Neural cell (in vitro differentiated cells): ENCODE data around the gene PON3. TPM values are rescaled to one million over a fixed set of nuclear protein-coding genes. Genes with fewer than 3 reads are reported as not detected.
"Not testable (repeated sequence)": the region's sequence is repeated elsewhere in the genome, so short reads cannot be mapped to it uniquely, and the experiment has no call there.

Experiments used
- H2AFZ ChIP-seq: fragments of 200-600, 300-800 bp; sonication (generic), shearing (Covaris generic); 2 replicates; pipeline ENCODE4 v1.6.0; 2014; ENCODE audit warnings: low read depth, mild to moderate bottlenecking, antibody characterized with exemption, low read length, moderate library complexity
- H3F3A ChIP-seq: fragments of 200-600 bp; shearing (Covaris generic); 2 replicates; pipeline ENCODE4 v1.6.1; 2016; ENCODE audit warnings: mild to moderate bottlenecking, moderate library complexity, mixed read lengths, antibody characterized with exemption, low read length; ENCODE audit not compliant: insufficient read depth, poor library complexity, severe bottlenecking
- H3K27ac ChIP-seq: fragments of 200-600, 300-800 bp; sonication (generic), shearing (Covaris generic); 2 replicates; pipeline ENCODE4 v1.5.1; 2014; ENCODE audit warnings: mild to moderate bottlenecking, low read length, moderate library complexity
- H3K27me3 ChIP-seq: fragments of 300-800, 200-600 bp; sonication (generic), shearing (Covaris generic); 2 replicates; pipeline ENCODE4 v1.6.0; 2014; ENCODE audit warnings: mild to moderate bottlenecking, low read depth, low read length, moderate library complexity; ENCODE audit not compliant: insufficient read depth
- H3K36me3 ChIP-seq: fragments of 300-800, 200-600 bp; sonication (generic), shearing (Covaris generic); 2 replicates; pipeline ENCODE4 v1.5.1; 2014; ENCODE audit warnings: mild to moderate bottlenecking, antibody characterized with exemption, low read length, moderate library complexity; ENCODE audit not compliant: insufficient read depth
- H3K4me2 ChIP-seq: fragments of 300-800, 200-600 bp; sonication (generic), shearing (Covaris generic); 2 replicates; pipeline ENCODE4 v1.6.0; 2014; ENCODE audit warnings: mild to moderate bottlenecking, low read length
- H3K4me3 ChIP-seq: fragments of 300-800, 200-600 bp; sonication (generic), shearing (Covaris generic); 2 replicates; pipeline ENCODE4 v1.5.1; 2014; ENCODE audit warnings: mild to moderate bottlenecking, low read length, moderate library complexity
- H3K79me2 ChIP-seq: fragments of 200-600 bp; shearing (Covaris generic); replicated peaks from 2 replicates; pipeline ENCODE4 v1.6.0; 2014; ENCODE audit warnings: mild to moderate bottlenecking, low read length, moderate library complexity; ENCODE audit not compliant: insufficient read depth
- H3K9ac ChIP-seq: fragments of 300-800, 200-600 bp; sonication (generic), shearing (Covaris generic); 2 replicates; pipeline ENCODE4 v1.6.1; 2016; ENCODE audit warnings: mild to moderate bottlenecking, low read length, mixed read lengths
- H3K9me2 ChIP-seq: fragments of 200-600 bp; shearing (Covaris generic); 2 replicates; pipeline ENCODE4 v1.6.1; 2016; ENCODE audit warnings: mild to moderate bottlenecking, low read length, mixed read lengths; ENCODE audit not compliant: insufficient read depth
- H3K9me3 ChIP-seq: fragments of 200-600, 300-800 bp; sonication (generic), shearing (Covaris generic); 2 replicates; pipeline ENCODE4 v1.6.1; 2016; ENCODE audit warnings: mild to moderate bottlenecking, mixed run types, low read length, moderate library complexity, mixed read lengths
- H4K20me1 ChIP-seq: fragments of 200-600 bp; shearing (Covaris generic); 2 replicates; pipeline ENCODE4 v1.6.1; 2016; ENCODE audit warnings: mild to moderate bottlenecking, mixed run types; ENCODE audit not compliant: insufficient read depth
- CTCF ChIP-seq: fragments of 450-650 bp; IDR thresholded peaks from 2 replicates; pipeline ENCODE4 v1.5.1; 2014; ENCODE audit warnings: antibody characterized with exemption, mild to moderate bottlenecking, moderate library complexity; ENCODE audit not compliant: poor library complexity, severe bottlenecking
- EP300 ChIP-seq: fragments of 450-650 bp; conservative IDR thresholded peaks from 2 replicates; pipeline ENCODE4 v1.6.1; 2014; ENCODE audit warnings: antibody characterized with exemption, mild to moderate bottlenecking, moderate library complexity; ENCODE audit not compliant: poor library complexity, severe bottlenecking
- EZH2 ChIP-seq: fragments of 200-600, 300-800 bp; shearing (Covaris generic), sonication (generic); IDR thresholded peaks from 2 replicates; pipeline ENCODE4 v1.6.1; 2014; ENCODE audit warnings: antibody characterized with exemption, low read length, borderline replicate concordance, mild to moderate bottlenecking; ENCODE audit not compliant: insufficient read depth, poor library complexity, severe bottlenecking
- MXI1 ChIP-seq: fragments of 450-650 bp; conservative IDR thresholded peaks from 2 replicates; pipeline ENCODE4 v1.6.1; 2014; ENCODE audit warnings: antibody characterized with exemption, mild to moderate bottlenecking; ENCODE audit not compliant: poor library complexity, severe bottlenecking
- POLR2AphosphoS5 ChIP-seq: IDR thresholded peaks from 2 replicates; pipeline ENCODE4 v1.6.1; 2012
- RAD21 ChIP-seq: fragments of 450-650 bp; conservative IDR thresholded peaks from 2 replicates; pipeline ENCODE4 v1.6.1; 2014; ENCODE audit warnings: antibody characterized with exemption, mild to moderate bottlenecking, moderate library complexity
- REST ChIP-seq: IDR thresholded peaks from 2 replicates; pipeline ENCODE4 v1.6.1; 2012; ENCODE audit warnings: borderline replicate concordance
- SMC3 ChIP-seq: fragments of 450-650 bp; conservative IDR thresholded peaks from 2 replicates; pipeline ENCODE4 v1.6.1; 2014; ENCODE audit warnings: antibody characterized with exemption, mild to moderate bottlenecking, moderate library complexity; ENCODE audit not compliant: poor library complexity
- TAF1 ChIP-seq: IDR thresholded peaks from 2 replicates; pipeline ENCODE4 v1.6.1; 2012; ENCODE audit warnings: low read depth
- polyA plus RNA-seq: library from polyadenylated mRNA; depleted of rRNA; stranded (reverse); fragments of >200 nt; gene quantifications from 2 replicates; pipeline ENCODE4 v1.2.3, GENCODE V29; 2014

Gene PON3
- polyA plus RNA-seq, 1 donor from 2014 or later = not detected

GRCh38 chr7:95391761-95392160 is 4.4 kb downstream of the PON3 start:
- H3K27ac ChIP-seq = no peak overlapping the region
- H3K79me2 ChIP-seq = no peaks in the 10 kb centered on the region
- H3K27me3 ChIP-seq = no peaks in the 10 kb centered on the region
- H3K9me3 ChIP-seq = no peaks in the 10 kb centered on the region
- no peaks in the 10 kb centered on the region for H3F3A ChIP-seq
- H4K20me1 ChIP-seq = no peaks in the 10 kb centered on the region
- no peak overlapping the region for H3K9ac ChIP-seq
- H3K9me2 ChIP-seq = no peaks in the 10 kb centered on the region
- TF ChIP-seq CTCF = no peak
- TF ChIP-seq POLR2AphosphoS5 = no peak
- TF ChIP-seq EZH2 = no peak
- no peak for TF ChIP-seq MXI1
- TF ChIP-seq EP300 = no peak
- TF ChIP-seq RAD21 = no peak
- no peak for TF ChIP-seq TAF1
- no peak for TF ChIP-seq SMC3
- TF ChIP-seq REST = no peak
- no peak overlapping the region for H3K4me3 ChIP-seq
- no peaks in the 10 kb centered on the region for H3K36me3 ChIP-seq
- H2AFZ ChIP-seq = no peak overlapping the region
- H3K4me2 ChIP-seq = no peak overlapping the region

GRCh38 chr7:95389516-95389915 is 6.7 kb downstream of the PON3 start:
- no peaks in the 10 kb centered on the region for H3F3A ChIP-seq
- TF ChIP-seq MXI1 = no peak
- TF ChIP-seq CTCF = no peak
- no peak for TF ChIP-seq POLR2AphosphoS5
- TF ChIP-seq EZH2 = no peak
- no peak for TF ChIP-seq EP300
- no peak overlapping the region for H3K4me2 ChIP-seq

GRCh38 chr7:95379457-95379856 is 16.7 kb downstream of the PON3 start:
- H3K9me3 ChIP-seq, H3K27me3 ChIP-seq, H4K20me1 ChIP-seq, H3K4me3 ChIP-seq, H3K9ac ChIP-seq, H2AFZ ChIP-seq, H3K4me2 ChIP-seq, H3K79me2 ChIP-seq, H3K9me2 ChIP-seq, H3F3A ChIP-seq, H3K27ac ChIP-seq, H3K36me3 ChIP-seq: not testable (repeated sequence)

More at GRCh38 chr7:95389516-95389915, 6.7 kb downstream of the PON3 start:
- Histone ChIP-seq H3K27ac (no peak overlapping the region), H2AFZ (no peak overlapping the region), H3K9me2 (no peaks in the 10 kb centered on the region), H3K9ac (no peak overlapping the region), H3K36me3 (no peaks in the 10 kb centered on the region), H3K27me3 (no peaks in the 10 kb centered on the region), H3K79me2 (no peaks in the 10 kb centered on the region), H3K4me3 (no peak overlapping the region), H4K20me1 (no peaks in the 10 kb centered on the region), H3K9me3 (no peaks in the 10 kb centered on the region)
